ELR (cell line): ENCODE data around the gene TBL3.
A peak's percentile ranks its signal among the peaks of the same experiment; 100 is the strongest.

Source experiments
- DNase-seq: peaks from one replicate; pipeline ENCODE4 v3.0.0-alpha.2; 2015; ENCODE audit warnings: low read depth

The TBL3 gene

GRCh38 chr16:1982991-1983543 lies 11.2 kb downstream of the TBL3 start:
- DNase-seq, result no peak

DNA sequence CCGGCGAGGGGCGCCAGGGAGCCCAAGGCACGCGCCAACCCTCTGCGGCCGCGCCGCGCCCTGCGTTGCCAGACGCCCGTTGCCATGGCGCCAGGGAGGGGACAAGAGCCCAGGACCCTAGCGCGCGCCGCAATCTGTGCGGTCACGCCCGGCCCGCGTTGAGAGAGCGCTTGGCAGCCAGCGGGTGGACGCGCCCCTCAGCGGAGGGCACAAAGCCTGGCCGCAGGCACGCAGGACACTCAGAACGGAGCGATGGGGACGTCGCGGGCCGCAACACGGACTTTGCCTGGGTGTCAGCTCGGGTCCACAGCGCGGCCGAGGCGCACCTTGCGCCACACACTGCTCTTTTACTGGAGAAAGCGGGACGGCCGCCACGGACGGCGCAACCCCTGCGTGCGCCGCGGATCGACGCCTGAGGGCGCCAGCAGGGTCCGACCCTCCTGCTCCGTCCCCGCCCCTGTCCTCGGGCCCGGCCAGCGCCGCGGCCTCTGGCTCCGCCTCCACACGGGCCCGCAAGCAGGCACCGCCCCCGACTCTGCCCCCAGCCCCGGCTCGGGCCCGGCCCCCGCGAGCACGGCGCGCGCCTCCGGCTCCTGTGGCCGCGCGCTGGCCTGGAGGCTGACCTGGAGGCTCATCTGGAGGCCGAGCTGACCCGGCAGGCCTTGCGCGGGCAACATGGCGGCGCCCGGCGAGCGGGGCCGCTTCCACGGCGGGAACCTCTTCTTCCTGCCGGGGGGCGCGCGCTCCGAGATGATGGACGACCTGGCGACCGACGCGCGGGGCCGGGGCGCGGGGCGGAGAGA lies 11.9 kb downstream of the TBL3 start, which contains the start of gene GFER:
Gene GFER, plus strand, starts transcription at position 650 of the 803 bp plus-strand sequence. Its CDS starts 26 bp downstream, at position 676.
- peak; percentile 92 for DNase-seq

- DNase-seq, result peak; percentile 44
These were observed 12.7 kb downstream of the TBL3 start for GRCh38 chr16:1984347-1985225.

GRCh38 chr16:1985466-1986150 lies 13.8 kb downstream of the TBL3 start:
- DNase-seq, result no peak

DNA sequence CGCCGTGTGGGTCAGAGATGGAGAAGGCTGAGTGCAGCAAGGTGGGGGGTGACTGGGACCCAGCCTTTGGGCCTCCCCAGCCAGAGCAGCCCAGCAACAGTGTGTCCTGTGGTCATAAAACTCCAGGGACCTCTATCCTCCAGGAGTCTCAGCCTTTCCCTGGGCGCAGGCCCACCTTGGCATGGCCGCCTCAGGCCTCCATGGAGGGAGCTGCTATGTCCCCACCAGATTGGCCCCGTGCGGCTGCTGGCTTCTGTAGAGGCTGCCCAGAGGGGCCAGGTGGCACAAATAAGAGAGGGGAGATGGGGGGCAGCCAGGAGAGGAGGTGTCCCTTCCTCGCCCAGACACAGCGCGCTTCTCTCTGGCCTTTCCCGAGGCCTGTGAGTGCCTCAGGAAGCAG lies 15.3 kb downstream of the TBL3 start:
- DNase-seq, result no peak

DNA sequence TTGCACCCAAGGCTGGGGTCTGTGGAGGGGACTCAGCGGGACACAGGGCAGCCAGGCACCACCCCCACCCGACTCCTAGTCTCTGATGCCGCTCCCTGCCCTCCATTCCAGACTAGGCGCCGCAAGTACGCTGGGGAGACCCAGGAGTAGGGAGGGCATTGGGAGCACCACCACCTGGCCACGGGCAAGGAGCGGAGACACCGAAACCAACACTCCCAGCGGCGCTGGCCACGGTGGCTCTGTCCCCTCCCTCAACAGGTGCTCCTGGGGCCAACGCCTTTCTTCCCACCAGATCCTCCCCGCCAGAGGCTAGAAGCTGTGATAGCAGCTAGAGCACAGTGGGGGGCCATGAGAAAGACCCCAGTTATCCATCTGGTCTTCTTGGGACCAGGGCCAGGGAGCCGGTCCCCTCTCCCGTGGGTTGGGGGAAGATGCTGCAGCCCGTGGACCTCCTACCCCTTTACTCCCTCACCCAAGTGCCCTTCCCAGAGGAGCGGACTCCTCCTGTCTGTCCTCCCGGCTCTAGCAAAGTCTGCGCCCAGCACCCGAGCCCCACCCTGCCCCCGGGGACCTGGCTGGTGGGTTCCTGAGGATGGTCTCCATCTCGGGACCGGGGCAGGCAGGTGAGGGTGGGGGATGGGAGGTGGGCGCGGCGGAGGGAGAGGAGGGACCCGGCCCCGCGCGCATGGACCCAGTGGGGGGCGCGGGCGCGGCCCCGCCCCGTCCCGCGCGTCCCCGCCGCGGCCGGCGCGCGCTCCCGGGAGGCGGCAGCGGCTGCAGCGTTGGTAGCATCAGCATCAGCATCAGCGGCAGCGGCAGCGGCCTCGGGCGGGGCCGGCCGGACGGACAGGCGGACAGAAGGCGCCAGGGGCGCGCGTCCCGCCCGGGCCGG lies 17.6 kb downstream of the TBL3 start, which contains the start of gene SYNGR3:
Gene SYNGR3, plus strand, starts transcription at position 762 of the 892 bp plus-strand sequence. CDS start 133 bp downstream, outside the sequence.
- peak; percentile 58 for DNase-seq

DNA sequence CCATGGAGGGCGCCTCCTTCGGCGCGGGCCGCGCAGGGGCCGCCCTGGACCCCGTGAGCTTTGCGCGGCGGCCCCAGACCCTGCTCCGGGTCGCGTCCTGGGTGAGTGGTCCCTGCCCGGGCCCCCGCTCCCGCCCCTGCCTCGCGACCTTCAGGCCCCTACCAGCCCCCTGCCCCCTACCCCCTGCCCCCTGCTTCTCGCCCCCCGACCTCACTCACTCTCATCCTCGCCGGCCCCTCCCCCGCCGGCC lies 18.2 kb downstream of the TBL3 start:
- DNase-seq, result no peak

DNA sequence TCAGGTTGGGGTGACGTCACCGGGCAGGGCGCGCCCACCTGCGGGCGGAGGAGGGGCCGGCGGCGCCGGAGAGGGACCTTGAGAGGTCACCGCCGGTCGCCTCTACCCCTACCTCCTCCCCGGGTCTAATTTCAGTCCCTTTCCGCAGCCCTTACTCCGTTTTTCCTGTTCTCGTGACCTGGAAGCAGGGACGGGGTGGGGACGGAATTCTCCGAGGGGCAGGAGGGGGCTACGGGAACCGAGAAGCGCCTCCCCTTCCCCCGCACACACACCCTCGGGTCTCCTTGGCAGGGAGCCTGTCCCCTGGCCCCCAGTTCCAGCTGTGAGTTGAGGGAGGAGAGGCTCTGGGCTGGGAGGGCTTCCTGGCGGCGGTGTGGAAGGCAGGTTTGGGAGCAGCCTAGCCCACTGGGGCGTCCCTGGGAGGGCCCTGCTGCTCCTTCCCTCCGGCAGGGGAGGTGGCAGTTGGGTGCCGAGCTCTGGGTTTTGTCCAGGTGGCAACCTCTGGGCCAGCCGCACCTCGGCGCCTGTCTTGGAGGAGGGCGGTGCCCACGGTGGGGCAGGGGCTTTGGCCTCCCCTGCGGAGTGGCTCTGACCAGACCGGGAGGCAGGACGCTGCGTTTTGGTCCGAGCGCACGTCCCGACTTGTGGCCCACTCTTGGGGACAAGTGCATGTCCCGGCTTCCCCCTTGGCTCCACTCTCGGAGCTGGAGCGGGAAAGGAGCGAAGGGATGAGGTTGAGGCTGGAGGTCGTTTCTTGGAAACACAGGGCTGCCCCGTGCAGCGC lies 18.7 kb downstream of the TBL3 start:
- DNase-seq, result no peak

GRCh38 chr16:1991135-1991551 lies 19.3 kb downstream of the TBL3 start:
- DNase-seq, result no peak

- DNase-seq, result no peak
These were observed 19.7 kb downstream of the TBL3 start for GRCh38 chr16:1991588-1991947.

GRCh38 chr16:1991948-1992703 lies 20.3 kb downstream of the TBL3 start:
- DNase-seq, result peak; percentile 78

DNA sequence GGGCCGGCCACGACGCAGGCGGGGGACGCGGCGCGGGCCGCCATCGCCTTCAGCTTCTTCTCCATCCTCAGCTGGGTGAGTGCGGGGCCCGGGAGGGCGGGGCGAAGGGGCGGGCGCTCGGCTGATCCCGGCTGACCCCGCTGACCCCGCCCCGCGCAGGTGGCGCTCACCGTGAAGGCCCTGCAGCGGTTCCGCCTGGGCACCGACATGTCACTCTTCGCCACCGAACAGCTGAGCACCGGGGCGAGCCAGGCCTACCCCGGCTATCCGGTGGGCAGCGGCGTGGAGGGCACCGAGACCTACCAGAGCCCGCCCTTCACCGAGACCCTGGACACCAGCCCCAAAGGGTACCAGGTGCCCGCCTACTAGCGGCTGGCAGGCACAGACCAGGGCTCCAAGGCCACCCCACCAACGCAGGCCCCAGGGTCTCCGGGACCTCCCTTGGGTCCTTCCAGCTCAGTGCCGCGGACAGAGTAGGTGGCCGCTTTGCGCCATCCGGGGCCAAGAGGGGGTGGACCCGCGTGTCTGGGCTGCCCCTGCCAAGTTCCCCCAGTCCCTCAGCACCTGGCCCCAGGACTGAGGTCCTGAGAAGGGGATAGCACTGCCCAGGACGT lies 21.0 kb downstream of the TBL3 start:
- DNase-seq, result no peak

GRCh38 chr16:1993731-1994131 lies 21.9 kb downstream of the TBL3 start:
- DNase-seq, result no peak

DNA sequence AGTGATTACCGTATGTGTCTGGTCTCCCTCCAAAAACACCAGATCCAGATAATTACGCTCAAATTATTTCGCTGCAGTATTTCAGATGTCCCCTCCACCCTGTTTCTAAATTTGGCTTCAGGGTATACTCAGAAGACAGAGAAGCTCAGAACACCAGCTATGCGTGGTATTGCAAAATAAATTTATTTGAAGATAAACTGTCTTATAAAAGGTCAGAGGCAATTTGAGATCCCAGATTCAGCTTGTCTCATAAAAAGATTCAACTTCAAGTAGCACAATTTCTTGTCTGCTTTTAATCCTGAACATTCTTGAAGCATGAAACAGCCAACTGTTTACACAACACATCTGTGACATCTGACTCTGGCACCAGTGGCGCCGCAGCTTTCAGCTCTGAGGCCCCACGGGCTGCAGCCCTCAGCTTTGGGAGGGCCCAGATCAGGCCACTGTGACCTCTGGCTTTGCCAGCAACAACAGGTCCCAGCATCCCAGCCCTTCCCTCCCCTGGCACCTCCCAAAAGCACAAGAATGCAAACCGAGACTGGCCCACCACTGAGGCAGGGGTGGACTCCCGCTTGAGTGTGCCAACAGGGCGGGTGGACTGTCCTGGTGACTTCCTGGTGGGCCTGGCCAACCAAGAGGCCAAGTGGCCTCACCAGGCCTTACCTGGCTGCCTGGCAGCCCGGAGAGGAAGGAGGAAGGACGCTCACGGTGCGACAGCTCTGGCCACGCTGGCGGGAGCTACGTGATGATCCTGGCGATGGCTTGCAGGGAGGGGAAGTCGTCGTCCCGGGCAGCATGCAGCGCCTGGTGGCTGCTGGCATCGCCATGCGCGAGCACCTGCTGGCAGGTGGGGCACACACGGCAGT lies 25.9 kb downstream of the TBL3 start:
- no peak for DNase-seq

DNA sequence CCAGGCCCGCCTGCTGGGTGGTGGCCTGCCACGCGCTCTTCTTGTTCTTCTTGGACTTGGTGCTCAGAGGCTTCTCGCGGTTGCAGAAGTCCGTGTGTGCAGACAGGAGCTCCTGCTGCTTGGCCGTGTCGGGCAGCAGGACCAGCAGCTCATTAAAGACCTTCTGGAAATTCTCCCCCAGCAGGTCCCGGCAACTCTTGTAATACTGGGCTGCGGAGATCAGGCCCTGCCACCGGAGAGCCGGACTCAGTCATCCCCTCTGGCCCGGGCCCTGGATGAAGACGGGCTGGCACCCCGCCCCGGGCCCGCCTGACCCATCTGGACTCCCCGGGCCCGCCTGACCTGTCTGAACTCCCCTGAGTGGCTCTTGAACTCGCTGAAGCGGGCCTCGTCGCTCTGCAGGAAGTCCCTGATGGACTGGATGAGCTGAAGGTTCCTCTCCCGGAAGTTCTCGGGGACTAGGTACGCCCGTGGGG lies 26.5 kb downstream of the TBL3 start:
- DNase-seq, result no peak

GRCh38 chr16:1998852-1999801 lies 27.3 kb downstream of the TBL3 start:
- no peak for DNase-seq
